ENCODE data around the gene RANGRF.

Gene RANGRF

DNA sequence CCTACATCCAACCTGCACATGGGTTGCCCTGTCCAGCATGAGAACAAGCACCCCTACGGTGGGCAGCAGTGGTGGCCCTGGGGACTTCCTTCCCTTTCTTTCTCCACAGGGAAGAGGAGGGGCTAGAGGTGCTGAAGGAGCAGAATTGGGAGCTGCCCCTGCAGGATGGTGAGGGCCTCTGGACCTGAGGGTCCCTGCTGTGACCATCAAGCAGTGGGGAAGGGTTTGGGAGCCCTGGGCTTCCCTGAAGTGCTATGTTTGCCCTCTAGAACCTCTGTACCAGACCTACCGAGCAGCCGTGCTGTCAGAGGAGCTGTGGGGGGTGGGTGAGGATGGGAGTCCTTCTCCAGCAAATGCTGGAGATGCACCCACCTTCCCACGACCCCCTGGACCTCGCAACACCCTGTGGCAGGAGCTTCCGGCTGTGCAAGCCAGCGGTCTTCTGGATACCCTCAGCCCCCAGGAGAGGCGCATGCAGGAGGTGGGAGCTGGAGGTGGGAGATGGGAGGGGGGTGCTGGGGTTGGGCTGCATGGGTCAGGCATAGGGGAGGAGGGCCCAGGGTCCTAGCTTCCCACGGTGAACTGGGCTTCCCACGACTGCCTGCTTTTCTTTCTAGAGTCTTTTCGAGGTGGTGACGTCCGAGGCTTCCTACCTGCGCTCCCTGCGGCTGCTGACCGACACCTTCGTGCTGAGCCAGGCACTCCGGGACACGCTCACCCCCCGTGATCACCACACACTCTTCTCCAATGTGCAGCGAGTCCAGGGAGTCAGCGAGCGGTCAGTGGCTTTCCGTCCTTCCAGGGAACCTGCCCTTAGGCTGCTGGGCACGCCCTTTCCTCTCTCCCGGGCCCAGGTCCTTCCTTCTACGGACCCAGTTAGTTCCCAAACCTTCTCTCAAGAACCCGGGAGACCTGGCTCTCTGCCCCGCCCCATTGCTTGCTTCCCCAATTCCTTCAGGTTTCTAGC lies 26.6 kb downstream of the RANGRF start:
- no peak for DNase-seq

DNA sequence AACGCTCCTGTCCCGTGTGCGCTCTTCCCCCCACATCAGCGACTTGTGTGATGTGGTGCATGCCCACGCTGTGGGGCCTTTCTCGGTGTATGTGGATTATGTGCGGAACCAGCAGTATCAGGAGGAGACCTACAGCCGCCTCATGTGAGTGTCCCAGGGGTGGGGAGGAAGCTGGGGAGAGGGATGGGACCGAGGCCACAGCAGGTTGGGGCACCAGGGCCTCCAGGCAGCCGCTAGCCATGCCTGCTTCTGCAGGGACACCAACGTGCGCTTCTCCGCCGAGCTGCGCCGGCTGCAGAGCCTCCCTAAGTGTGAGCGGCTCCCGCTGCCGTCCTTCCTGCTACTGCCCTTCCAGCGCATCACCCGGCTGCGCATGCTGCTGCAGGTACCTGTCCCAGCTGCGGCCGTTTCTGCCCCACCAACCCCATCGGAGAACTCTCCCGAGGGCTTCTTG lies 27.3 kb downstream of the RANGRF start:
- no peak for DNase-seq

DNA sequence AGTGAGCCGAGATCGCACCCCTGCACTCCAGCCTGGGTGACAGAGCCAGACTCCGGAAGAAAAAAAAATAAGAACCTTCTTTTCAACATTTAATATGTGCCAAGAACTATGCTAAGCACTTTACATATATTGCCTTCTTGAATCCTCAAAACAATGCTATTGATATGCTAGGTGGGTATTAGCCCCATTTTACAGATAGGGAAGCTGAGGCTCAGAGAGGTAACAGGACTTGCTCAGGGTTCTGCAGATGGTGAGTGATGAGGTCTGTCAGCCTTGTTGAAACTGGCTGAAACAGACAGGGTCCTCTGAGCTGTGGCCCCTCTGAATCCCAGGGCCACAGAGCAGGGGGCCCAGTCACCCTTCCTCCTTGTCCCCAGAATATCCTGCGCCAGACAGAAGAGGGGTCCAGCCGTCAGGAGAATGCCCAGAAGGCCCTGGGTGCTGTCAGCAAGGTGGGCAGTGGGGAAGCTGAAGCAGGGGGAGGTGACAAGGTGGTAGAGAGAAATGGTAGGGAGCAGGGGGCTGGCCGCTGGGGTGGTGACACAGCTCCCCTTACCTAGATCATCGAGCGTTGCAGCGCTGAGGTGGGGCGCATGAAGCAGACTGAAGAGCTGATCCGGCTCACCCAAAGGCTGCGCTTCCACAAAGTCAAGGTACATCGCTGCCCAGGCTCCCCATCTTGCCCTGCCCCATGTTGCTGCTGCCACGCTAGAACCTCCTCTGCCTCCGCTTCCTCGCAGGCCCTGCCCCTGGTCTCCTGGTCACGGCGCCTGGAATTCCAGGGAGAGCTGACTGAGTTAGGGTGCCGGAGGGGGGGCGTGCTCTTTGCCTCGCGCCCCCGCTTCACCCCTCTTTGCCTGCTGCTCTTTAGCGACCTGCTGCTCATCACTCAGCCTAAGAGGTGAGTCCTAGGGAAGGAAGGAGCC lies 29.8 kb downstream of the RANGRF start:
- DNase-seq = no peak

DNA sequence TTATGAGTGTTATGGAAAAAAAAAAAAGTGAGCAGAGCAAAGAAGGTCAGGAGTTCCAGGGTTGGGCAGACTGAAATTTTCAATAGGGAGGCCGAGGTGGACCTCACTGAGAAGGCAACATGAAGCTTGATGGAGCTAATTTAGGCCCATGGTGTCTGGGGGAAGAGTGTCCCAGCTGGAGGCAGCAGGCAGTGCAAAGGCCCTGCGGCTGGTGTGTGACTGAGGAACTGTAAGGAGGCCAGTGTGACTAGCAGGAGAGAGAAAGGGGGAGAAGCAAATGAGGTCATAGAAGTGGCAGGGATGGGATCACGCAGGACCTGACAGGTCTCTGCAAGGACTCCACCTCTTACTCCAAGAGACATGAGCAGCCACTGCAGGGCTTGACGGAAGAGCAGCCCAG lies 31.8 kb downstream of the RANGRF start:
- no peak for DNase-seq

DNA sequence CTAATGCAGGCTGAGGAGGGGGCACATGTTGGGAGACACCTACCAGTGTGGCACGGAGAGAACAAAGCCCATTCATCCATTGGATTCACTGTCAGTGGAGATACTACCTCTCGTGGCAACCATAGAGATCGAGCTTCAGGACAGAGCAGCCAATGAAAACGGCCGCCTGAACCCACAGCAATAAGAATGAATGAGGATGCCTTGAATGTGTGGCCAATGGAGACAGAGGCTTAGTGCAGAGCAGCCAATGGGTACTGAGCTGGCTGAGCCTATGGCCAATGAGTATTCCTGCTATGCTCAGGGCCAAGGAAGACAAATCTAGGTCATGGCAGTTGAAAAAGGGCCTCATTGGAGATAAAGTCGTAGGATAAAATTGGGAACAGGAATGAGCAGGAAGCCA lies 32.5 kb downstream of the RANGRF start:
- DNase-seq = no peak

DNA sequence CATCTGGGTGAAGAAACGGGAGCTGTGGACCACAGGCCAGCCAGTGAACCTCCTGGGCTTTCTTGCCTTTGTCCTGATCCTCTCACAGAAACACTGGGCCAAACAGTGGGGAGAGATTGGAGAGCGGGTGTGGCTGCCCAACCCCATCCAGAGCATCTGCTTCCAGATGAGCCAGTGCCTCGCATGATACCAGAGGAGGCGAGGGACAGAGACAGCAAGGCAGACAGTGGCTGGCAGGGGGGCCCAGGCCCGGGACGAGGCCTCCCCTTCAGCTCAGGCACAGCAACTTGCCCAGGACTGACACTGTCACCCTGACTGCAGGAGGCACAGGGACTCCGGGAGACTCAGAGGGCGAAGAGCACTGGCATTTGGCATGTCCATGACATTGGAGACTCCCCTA lies 33.6 kb downstream of the RANGRF start:
- no peak for DNase-seq

DNA sequence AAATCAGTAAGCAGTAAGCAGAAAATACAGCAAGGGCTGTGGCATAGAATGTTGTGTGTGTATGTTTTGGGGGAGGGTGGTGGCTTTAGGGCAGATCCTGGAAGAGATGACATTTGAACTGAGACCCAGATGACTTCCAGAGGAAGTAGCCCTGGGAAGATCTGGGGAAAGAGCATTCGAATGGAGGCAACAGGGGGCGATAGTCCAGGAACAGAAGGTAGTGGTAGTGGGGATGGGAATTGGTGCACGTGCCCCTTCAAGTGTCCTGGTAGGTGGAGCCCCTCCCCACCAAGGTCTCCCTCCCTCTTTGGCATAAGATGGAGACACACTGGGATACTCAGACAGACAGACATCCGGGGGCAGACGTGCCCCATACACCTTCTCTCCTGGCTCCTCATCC lies 35.7 kb downstream of the RANGRF start:
- DNase-seq = no peak

DNA sequence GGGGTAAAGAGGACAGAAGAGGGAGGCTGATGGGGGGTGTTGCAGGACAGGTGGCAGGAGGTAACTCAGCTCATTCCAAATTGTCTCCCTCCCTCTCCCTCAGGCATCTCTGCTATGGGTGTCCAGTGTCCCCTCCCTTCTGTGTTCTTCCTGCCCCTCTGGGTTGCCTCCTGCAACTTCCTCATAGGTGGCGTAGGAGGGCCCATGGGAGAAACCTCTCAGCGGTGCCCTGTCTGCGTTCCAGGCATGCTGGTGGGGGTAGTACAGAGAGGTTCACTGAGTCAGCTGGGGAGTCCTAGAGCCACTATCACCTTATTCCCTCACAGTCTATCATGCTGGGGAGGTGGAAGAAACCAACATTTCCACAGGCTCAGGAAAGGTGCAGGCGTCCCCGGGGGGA lies 36.5 kb downstream of the RANGRF start:
- no peak for DNase-seq

DNA sequence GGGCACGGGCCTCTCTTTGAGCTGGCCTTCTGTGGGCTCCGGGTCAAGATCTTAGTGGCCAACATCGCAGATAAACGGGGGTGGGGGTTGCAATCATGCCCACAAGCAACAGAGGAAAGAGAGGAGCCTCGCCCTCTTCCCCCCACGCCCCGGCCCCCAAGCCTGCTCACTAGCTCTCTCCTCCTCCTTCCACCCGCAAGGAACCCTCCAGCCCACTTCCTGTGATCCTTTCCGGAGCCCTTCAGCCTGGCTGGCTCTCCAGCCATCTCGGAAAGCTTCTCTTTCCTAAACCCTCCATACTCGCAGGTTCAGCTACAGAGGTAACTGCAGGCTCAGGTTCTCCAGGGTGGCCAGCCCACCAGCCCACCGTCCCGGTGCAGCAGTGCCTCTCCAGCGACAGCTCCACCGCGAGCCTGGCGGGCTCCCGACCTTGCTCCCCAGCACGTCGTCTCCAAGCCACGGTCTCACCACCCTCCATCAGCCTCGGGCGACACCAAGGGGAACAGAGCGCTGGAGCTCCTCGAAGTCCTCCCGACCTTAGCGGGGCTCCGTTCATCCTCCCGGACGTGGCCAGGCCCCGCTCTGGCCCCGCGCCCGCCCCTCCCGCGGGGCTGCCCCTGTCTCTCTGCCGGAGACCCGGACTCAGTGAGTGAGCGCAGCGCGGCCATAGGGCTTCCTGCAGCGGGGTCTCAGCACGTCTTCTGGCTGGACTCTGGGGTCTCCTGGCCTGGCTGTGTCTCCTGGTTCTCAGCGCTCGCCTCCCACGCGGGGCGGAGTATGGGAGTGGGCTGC lies 38.2 kb downstream of the RANGRF start:
- DNase-seq = no peak

DNA sequence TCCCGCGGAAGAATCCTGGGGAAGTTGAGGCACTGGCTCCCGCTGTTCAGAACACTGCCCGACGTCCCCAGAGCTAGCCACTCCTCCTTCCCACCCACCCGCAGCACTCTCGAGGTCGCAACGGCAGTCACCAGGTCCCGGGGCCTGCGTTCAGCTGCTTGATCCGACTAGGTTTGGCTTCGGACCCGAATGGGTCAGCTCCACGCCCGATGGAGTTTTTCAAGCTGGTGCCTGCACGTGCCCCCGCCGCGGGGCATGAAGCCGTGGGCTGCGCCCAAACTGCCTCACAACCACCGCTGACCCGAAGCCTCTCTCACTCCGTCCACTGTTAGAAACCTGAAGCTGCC lies 38.8 kb downstream of the RANGRF start:
- no peak for DNase-seq

DNA sequence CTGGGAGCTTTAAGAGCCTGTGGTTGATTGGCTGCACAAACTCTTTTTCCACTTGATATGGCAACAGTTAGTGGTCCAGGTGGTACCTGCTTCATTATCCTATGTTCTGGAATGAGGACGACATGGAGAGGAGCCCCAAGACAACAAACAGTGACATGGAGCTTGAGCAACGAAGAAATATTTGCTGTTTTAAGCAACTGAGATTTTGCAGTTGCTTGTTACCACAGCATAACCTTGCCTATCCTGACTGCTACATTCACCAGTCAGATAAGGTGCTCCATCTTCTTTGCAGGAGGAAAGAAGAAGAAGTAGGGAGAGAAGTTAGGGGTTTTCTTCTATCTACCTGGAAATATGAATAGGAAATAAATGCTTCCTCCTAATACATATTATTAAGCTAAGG lies 43.7 kb downstream of the RANGRF start:
- no peak for DNase-seq

DNA sequence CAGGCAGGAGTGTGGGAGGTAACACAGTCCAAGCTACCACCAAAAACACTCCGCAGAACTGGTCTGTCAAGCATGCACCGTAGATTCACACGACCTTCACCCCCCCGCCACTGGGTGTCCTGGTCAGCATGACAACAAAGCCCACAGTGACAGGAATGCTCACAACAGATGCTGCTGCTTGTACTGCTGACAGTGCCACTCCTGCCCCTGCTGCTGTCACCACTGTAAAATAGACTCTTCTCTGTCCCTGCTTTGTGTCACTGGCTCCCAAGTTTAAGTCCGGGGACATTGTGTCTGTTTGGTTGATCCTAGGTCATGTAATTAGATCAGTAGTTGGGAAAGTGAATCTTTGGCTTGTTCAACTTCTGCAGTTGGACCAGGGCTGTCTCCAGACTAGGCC lies 44.2 kb downstream of the RANGRF start:
- DNase-seq = no peak

DNA sequence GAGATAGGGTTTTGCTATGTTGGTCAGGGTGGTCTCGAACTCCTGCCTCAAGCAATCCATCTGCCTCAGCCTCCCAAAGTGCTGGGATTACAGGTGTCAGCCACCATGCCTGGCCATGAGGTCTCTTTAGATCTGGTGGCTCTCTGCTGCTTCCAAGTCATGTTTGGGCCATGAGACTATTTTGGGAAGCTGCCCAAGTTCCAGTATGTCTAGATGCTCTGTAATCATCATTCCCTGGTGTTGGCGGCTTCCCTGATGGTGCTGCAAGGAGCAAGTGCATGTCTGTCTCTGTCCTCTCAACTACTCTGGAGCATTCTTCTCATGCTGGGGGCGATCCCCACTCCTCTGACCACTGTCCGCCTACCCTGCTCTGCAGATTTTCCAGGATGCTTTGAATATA lies 44.8 kb downstream of the RANGRF start:
- no peak for DNase-seq

DNA sequence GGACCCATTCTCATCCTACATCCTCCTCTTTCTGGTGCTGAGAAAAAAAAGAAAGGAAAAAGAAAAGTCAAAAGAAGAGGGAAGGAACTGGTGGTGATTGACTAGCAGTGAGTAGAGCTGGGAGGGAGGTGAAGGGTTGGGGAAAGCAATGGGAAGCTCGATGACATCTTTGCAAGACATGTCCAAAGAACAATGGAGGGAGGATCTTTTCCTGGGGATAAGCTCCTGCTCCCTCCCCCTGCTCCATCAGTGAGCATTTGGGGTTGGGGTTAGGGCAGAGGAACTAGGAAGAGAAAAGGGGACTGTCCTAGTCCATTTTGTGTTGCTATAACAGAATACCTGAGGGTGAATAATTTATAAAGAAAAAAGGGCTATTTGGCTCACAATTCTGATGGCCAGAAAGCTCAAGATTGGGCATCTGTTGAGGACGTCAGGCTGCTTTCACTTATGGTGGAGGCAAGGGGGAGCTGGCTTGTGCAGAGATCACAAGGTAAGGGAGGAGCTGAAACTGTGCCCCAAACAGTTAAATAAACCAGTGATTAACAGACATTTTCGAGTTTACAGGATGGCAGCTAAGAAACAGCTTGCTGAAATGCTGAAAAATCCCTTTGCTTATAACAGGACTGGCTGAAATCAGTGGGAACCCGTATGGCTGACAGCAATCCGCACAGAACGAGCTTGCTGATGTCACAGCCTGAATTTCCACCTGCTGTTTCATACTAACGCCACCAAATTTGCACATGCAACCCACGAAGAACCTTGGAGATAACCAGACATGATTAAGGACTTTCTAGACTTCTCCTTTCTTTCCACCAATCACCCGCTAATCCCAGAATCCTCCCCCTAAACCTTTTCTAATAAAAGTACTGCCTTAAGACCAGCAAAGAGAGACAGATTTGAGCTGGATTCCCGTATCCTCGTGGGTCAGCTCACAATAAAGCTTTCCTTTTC lies 49.6 kb downstream of the RANGRF start:
- DNase-seq = no peak

DNA sequence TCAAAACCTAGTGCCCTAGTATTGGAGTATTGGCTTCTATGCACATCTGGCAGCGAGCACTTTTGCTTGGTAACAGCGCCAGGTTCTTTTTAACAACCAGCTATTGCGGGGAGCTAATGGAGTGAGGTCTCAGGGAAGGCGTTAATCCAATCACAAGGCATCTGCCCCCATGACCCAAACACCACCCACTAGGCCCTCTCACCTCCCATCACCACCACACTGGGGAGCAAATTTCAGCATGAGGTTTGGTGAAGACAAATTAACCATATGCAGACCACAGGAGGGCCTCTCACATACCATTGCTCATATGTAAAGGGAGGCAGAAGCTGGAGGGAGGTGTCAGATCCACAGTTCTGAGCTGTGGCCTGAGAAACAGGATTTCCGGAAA lies 50.3 kb downstream of the RANGRF start:
- no peak for DNase-seq

DNA sequence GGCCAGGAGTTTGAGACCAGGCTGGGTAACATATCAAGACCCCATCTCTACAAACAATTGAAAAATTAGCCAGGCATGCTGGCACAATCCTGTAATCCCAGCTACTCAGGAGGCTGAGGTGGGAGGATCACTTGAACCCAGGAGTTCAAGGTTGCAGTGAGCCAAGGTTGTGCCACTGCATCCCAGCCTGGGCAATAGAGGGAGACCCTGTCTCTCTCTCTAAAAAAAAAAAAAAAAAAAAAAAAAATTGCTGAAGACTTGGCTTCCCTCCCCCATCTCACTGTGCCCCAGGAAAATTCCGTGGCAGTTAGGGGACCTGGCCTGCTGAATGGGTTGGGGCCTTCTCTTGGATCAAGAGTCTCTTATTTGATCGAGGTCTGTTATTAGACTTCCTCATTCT lies 51.1 kb downstream of the RANGRF start, which contains the start of gene ODF4:
Gene ODF4 (plus strand): TSS at position 301 of the 400 bp plus-strand sequence. CDS start 212 bp downstream, outside the sequence.
- no peak for DNase-seq

Measured in KG1 (cell line).